Astrocyte of the spinal cord (primary cell): ENCODE data around the gene VSTM2B.

Source experiments
- DNase-seq: peaks from one replicate; pipeline ENCODE4 v3.0.0; 2011; ENCODE audit warnings: low read depth, low spot score
- H3K4me3 ChIP-seq: 2 replicates; pipeline ENCODE4 v1.5.1; 2011; ENCODE audit warnings: low read depth, mild to moderate bottlenecking, low read length, moderate library complexity
- CTCF ChIP-seq: IDR thresholded peaks from 2 replicates; pipeline ENCODE4 v1.5.1; 2012; ENCODE audit warnings: low read depth, mild to moderate bottlenecking, low read length, inconsistent platforms
- in situ Hi-C: cut with HindIII; loops from 2 replicates; pipeline ENCODE4 v1.10.0; 2017; ENCODE audit warnings: low sequenced_read_pairs

VSTM2B gene

GRCh38 chr19:29562299-29563297 lies 36.8 kb downstream of the VSTM2B start:
- H3K4me3 ChIP-seq: no peak overlapping the region
- DNase-seq: no peak
- no peak for TF ChIP-seq CTCF
- in situ Hi-C loops: no loop called here

- H3K4me3 ChIP-seq: no peak overlapping the region
- in situ Hi-C loops: no loop called here
- DNase-seq: no peak
- no peak for TF ChIP-seq CTCF
Observed at GRCh38 chr19:29563486-29564101, 37.8 kb downstream of the VSTM2B start.

- TF ChIP-seq CTCF: no peak
- no peak overlapping the region for H3K4me3 ChIP-seq
- in situ Hi-C loops: no loop called here
- no peak for DNase-seq
Observed at GRCh38 chr19:29564574-29565005, 38.8 kb downstream of the VSTM2B start.

GRCh38 chr19:29565171-29565570 lies 39.4 kb downstream of the VSTM2B start:
- H3K4me3 ChIP-seq: no peak overlapping the region
- in situ Hi-C loops: no loop called here
- no peak for TF ChIP-seq CTCF
- DNase-seq: no peak

GRCh38 chr19:29566496-29567054 lies 40.8 kb downstream of the VSTM2B start:
- DNase-seq: no peak
- in situ Hi-C loops: no loop called here
- no peak overlapping the region for H3K4me3 ChIP-seq
- TF ChIP-seq CTCF: no peak

GRCh38 chr19:29567366-29567915 lies 41.6 kb downstream of the VSTM2B start:
- in situ Hi-C loops: no loop called here
- no peak overlapping the region for H3K4me3 ChIP-seq
- no peak for TF ChIP-seq CTCF
- no peak for DNase-seq
